ENCODE results near the gene PHOSPHO2. TPM values are rescaled to one million over a fixed set of nuclear protein-coding genes. Genes with fewer than 3 reads are reported as not detected.

PHOSPHO2 gene
- total RNA-seq, 1 experiment from 2014 or later, result 5.9 TPM

DNA sequence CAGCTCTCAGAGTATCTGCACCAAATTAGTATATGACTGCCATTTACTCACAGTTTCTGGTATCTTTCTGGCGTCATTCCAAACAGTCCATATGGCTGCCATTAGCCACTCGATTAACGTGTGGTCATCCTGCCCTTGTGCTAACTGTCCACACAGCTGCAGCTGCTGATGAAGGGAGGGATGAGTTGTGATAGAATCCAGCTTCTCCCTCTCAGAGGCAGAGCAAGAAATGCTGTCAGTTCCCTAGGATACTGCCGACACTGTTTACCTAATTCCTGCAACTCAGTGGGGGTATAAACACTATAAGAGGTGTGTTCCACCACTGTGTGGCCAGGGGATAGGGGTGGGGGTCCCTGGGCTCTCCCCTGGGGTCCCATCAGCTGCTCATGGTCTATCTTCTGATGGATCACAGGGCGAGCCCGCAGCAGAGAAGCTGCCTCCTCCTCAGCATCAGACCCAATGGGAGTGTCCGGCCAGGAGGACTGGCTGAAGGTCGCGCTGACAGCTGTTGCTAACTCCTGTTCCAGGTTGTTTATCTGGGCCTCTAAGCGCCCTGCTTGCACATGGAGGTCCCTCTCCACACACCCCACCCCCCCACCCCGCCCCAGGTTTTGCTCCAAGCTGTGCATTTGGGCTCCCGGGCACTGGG lies 22.1 kb downstream of the PHOSPHO2 start:
- intact Hi-C loops (cut with micrococcal nuclease), result no loop called here
- no peaks in the 10 kb centered on the region for H3K27me3 ChIP-seq (ENCODE audit: low read length)
- H2AFZ ChIP-seq (ENCODE audit: low read length), result no peak overlapping the region
- TF ChIP-seq, protein P1, sequence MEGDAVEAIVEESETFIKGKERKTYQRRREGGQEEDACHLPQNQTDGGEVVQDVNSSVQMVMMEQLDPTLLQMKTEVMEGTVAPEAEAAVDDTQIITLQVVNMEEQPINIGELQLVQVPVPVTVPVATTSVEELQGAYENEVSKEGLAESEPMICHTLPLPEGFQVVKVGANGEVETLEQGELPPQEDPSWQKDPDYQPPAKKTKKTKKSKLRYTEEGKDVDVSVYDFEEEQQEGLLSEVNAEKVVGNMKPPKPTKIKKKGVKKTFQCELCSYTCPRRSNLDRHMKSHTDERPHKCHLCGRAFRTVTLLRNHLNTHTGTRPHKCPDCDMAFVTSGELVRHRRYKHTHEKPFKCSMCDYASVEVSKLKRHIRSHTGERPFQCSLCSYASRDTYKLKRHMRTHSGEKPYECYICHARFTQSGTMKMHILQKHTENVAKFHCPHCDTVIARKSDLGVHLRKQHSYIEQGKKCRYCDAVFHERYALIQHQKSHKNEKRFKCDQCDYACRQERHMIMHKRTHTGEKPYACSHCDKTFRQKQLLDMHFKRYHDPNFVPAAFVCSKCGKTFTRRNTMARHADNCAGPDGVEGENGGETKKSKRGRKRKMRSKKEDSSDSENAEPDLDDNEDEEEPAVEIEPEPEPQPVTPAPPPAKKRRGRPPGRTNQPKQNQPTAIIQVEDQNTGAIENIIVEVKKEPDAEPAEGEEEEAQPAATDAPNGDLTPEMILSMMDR (conservative IDR thresholded peaks at IDR 0.05; ENCODE audit: low read depth, low read length), result no peak
- TF ChIP-seq EZH2 (IDR thresholded peaks at IDR 0.05; ENCODE audit: low read length, unreplicated experiment) (no peak), EZH2phosphoT487 (IDR thresholded peaks at IDR 0.05; ENCODE audit: borderline replicate concordance, low read length) (no peak)
- no peaks in the 10 kb centered on the region for H3F3A ChIP-seq (ENCODE audit: low read length, unreplicated experiment)
- no peaks in the 10 kb centered on the region for H4K20me1 ChIP-seq (ENCODE audit: low read length)
- H3K27ac ChIP-seq (ENCODE audit: low read length), result no peak overlapping the region
- no peaks in the 10 kb centered on the region for H3K9me2 ChIP-seq (replicated peaks; ENCODE audit: low read length)
- peak overlapping the region; percentile 72 for H3K4me2 ChIP-seq (ENCODE audit: low read length)
- CTCF ChIA-PET, result no interaction called here
- DNase-seq (no peak), ATAC-seq (peak; percentile 28)
- POLR2A ChIA-PET (ENCODE audit: unreplicated experiment), result interaction anchor here (0.6 kb wide), 2 partner anchors 18 to 25 kb away, joined by 4 to 5 read pairs; no protein-coding TSS in a partner anchor
- no peak overlapping the region for H3K9ac ChIP-seq (ENCODE audit: low read length)
- no peak overlapping the region; the same call in 1 of the 2 replicates for H3K4me3 ChIP-seq (ENCODE audit: low read length)
- no peaks in the 10 kb centered on the region for H3K79me2 ChIP-seq (ENCODE audit: low read length)
- H3K36me3 ChIP-seq (ENCODE audit: low read depth, low read length), result no peaks in the 10 kb centered on the region
- peaks cover 26% of the 10 kb centered on the region for H3K4me1 ChIP-seq (ENCODE audit: insufficient read depth, low read length)
- no peaks in the 10 kb centered on the region for H3K9me3 ChIP-seq (ENCODE audit: low read length)
- BruUV-seq (replicated peaks), result no TSS peak

DNA sequence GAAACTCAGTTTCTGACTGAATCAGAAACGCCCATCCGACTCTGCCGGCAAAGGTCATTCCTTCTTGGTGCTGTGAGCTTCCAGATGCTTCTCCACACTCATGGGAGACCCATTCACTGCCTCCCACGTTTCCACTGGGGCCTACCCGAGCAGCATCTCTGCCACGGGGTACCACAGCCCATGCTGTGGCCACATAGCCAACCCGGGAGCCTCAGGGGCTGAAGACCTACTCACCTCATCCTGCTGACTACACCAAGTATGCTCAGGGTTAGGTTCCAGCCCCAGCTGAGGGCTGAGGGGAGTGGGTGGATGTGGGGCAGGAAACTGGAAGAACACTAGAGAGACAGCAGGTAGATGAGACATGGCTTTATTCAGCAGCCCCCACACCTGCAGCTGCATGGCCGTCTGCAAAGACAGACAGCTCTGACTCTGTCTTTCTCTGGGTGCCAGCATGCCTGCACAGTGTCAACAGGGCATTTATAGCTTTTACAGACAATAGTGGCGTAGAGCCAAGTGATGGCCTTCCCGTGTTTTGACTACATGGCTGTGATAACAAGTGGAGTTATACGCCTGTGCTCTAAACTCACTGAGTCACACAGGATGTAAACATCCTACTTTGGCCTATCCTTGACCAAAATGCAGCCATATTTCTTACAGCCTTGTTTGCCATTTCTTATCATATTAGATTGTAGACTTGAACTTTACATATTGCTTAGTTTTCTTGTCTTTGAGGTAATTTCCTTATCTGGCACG lies 22.8 kb downstream of the PHOSPHO2 start:
- no peaks in the 10 kb centered on the region for H3K27me3 ChIP-seq (ENCODE audit: low read length)
- intact Hi-C loops (cut with micrococcal nuclease), result no loop called here
- H3K27ac ChIP-seq (ENCODE audit: low read length), result no peak overlapping the region
- H3K79me2 ChIP-seq (ENCODE audit: low read length), result no peaks in the 10 kb centered on the region
- TF ChIP-seq EZH2 (IDR thresholded peaks at IDR 0.05; ENCODE audit: low read length, unreplicated experiment) (no peak), EZH2phosphoT487 (IDR thresholded peaks at IDR 0.05; ENCODE audit: borderline replicate concordance, low read length) (no peak)
- TF ChIP-seq, protein P1 (conservative IDR thresholded peaks at IDR 0.05; ENCODE audit: low read depth, low read length), result no peak
- peak; percentile 49 for ATAC-seq
- H3K4me1 ChIP-seq (ENCODE audit: insufficient read depth, low read length), result peaks cover 26% of the 10 kb centered on the region
- H3K4me3 ChIP-seq (ENCODE audit: low read length), result no peak overlapping the region
- H3K9me2 ChIP-seq (replicated peaks; ENCODE audit: low read length), result no peaks in the 10 kb centered on the region
- peak overlapping the region; percentile 15; the same call in 1 of the 2 replicates for H3K4me2 ChIP-seq (ENCODE audit: low read length)
- no peaks in the 10 kb centered on the region for H3K9me3 ChIP-seq (ENCODE audit: low read length)
- no peak overlapping the region for H3K9ac ChIP-seq (ENCODE audit: low read length)
- no peaks in the 10 kb centered on the region for H3K36me3 ChIP-seq (ENCODE audit: low read depth, low read length)
- H4K20me1 ChIP-seq (ENCODE audit: low read length), result no peaks in the 10 kb centered on the region
- peak; percentile 84 for DNase-seq
- no peaks in the 10 kb centered on the region for H3F3A ChIP-seq (ENCODE audit: low read length, unreplicated experiment)
- ChIA-PET CTCF (no interaction called here), POLR2A (ENCODE audit: unreplicated experiment) (interaction anchor here (0.6 kb wide), 1 partner anchor 18 kb away, joined by 4 read pairs; no protein-coding TSS in a partner anchor)
- no TSS peak for BruUV-seq (replicated peaks)
- H2AFZ ChIP-seq (ENCODE audit: low read length), result 0 out of 2 replicates have a peak overlapping the region, but pooled peaks have one; percentile 4

DNA sequence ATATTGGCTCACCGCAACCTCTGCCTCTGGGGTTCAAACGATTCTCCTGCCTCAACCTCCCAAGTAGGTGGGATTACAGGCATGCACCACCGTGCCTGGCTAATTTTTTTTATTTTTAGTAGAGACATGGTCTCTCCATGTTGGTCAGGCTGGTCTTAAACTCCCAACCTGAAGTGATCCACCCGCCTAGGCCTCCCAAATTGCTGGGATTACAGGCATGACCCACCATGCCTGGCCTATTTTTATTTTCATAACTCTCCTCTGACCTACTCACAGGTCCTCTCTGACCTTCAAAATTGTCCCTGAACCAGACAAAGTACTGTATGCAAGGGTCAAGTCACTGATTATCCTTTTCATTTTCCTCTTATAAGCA lies 23.4 kb downstream of the PHOSPHO2 start:
- TF ChIP-seq, protein P1 (conservative IDR thresholded peaks at IDR 0.05; ENCODE audit: low read depth, low read length), result no peak
- TF ChIP-seq EZH2 (IDR thresholded peaks at IDR 0.05; ENCODE audit: low read length, unreplicated experiment) (no peak), EZH2phosphoT487 (IDR thresholded peaks at IDR 0.05; ENCODE audit: borderline replicate concordance, low read length) (no peak)
- intact Hi-C loops (cut with micrococcal nuclease), result no loop called here
- no peaks in the 10 kb centered on the region for H3F3A ChIP-seq (ENCODE audit: low read length, unreplicated experiment)
- H3K4me2 ChIP-seq (ENCODE audit: low read length), result no peak overlapping the region
- no peaks in the 10 kb centered on the region for H4K20me1 ChIP-seq (ENCODE audit: low read length)
- H3K9ac ChIP-seq (ENCODE audit: low read length), result no peak overlapping the region
- peaks cover 26% of the 10 kb centered on the region for H3K4me1 ChIP-seq (ENCODE audit: insufficient read depth, low read length)
- no peaks in the 10 kb centered on the region for H3K36me3 ChIP-seq (ENCODE audit: low read depth, low read length)
- ChIA-PET POLR2A (ENCODE audit: unreplicated experiment) (no interaction called here), CTCF (no interaction called here)
- no peak overlapping the region for H3K4me3 ChIP-seq (ENCODE audit: low read length)
- no TSS peak for BruUV-seq (replicated peaks)
- H3K79me2 ChIP-seq (ENCODE audit: low read length), result no peaks in the 10 kb centered on the region
- no peak overlapping the region for H3K27ac ChIP-seq (ENCODE audit: low read length)
- H2AFZ ChIP-seq (ENCODE audit: low read length), result no peak overlapping the region
- H3K27me3 ChIP-seq (ENCODE audit: low read length), result no peaks in the 10 kb centered on the region
- no peaks in the 10 kb centered on the region for H3K9me3 ChIP-seq (ENCODE audit: low read length)
- no peaks in the 10 kb centered on the region for H3K9me2 ChIP-seq (replicated peaks; ENCODE audit: low read length)
- DNase-seq (no peak), ATAC-seq (no peak)

Data from PC-3 (cell line).